Endothelial cell of umbilical vein (primary cell): ENCODE results near the gene EEFSEC. TPM values are rescaled to one million over a fixed set of nuclear protein-coding genes. Genes with fewer than 3 reads are reported as not detected.

Source experiments
- BruUV-seq: library from RNA; stranded (reverse); fragments of 400-500 nt; replicated peaks from 2 replicates; lab custom pipeline; 2021; lab: Mats Ljungman, UMichigan
- CTCF ChIA-PET: fragments of 300-600, 350-600 bp; sonication (Branson Sonifier 250); formaldehyde crosslinking; loops from one replicate; lab custom pipeline; 2021; ENCODE audit warnings: antibody characterized with exemption, inconsistent platforms; lab: Charles Lee
- POLR2A ChIA-PET: fragments of 300-600, 350-600 bp; sonication (Branson Sonifier 250); formaldehyde crosslinking; loops from one replicate; lab custom pipeline; 2021; ENCODE audit warnings: antibody characterized with exemption, inconsistent platforms; lab: Charles Lee
- DNase-seq: peaks from one replicate; pipeline ENCODE4 v3.0.0-alpha.2; 2011; ENCODE audit warnings: low read depth, low spot score
- FAIRE-seq: peaks from 2 replicates; lab custom pipeline; 2011; peaks lifted over from hg19 to GRCh38; lab: Jason Lieb, UNC
- H2AFZ ChIP-seq: 2 replicates; pipeline ENCODE4 v1.6.0; 2012; ENCODE audit warnings: low read depth, low read length, control low read depth, inconsistent platforms
- H3K27ac ChIP-seq: 2 replicates; pipeline ENCODE4 v1.5.1; 2011; ENCODE audit warnings: low read depth, mild to moderate bottlenecking, control low read depth, low read length, moderate library complexity; ENCODE audit not compliant: insufficient read depth
- H3K27me3 ChIP-seq, 2 experiments: 2 replicates each; pipeline versions ENCODE4 v1.6.0 to v1.6.1; 2011; ENCODE audit warnings: low read length in 2 of 2, mixed read lengths in 1 of 2; ENCODE audit not compliant: control insufficient read depth in 2 of 2, insufficient read depth in 2 of 2
- H3K36me3 ChIP-seq, 2 experiments: 2 replicates in 1 of 2; 3 replicates in 1 of 2; pipeline ENCODE4 v1.5.1; 2011; ENCODE audit warnings: low read length in 2 of 2, mild to moderate bottlenecking in 1 of 2, moderate library complexity in 1 of 2; ENCODE audit not compliant: control insufficient read depth in 2 of 2, insufficient read depth in 2 of 2; ENCODE audit errors: extremely low read depth in 1 of 2
- H3K4me1 ChIP-seq: 3 replicates; pipeline ENCODE4 v1.5.1; 2011; ENCODE audit warnings: mild to moderate bottlenecking, low read length; ENCODE audit not compliant: control insufficient read depth, insufficient read depth; ENCODE audit errors: extremely low read depth
- H3K4me2 ChIP-seq: 2 replicates; pipeline ENCODE4 v1.6.1; 2011; ENCODE audit warnings: low read length, control low read depth, mixed read lengths; ENCODE audit not compliant: insufficient read depth
- H3K4me3 ChIP-seq, 3 experiments: fragments of 200-600 bp in 1 of 3; sonication (generic), shearing (Covaris generic) in 1 of 3; replicated peaks in 1 of 3; 2 replicates each; pipeline ENCODE4 v1.5.1; 2011 to 2016; ENCODE audit warnings: control low read depth in 3 of 3, low read length in 3 of 3, mild to moderate bottlenecking in 2 of 3, inconsistent platforms in 1 of 3, low read depth in 1 of 3, moderate library complexity in 1 of 3; ENCODE audit not compliant: insufficient read depth in 1 of 3
- H3K79me2 ChIP-seq: 2 replicates; pipeline ENCODE4 v1.6.0; 2012; ENCODE audit warnings: low read length, inconsistent platforms; ENCODE audit not compliant: control insufficient read depth, insufficient read depth
- H3K9ac ChIP-seq: replicated peaks from 2 replicates; pipeline ENCODE3; 2011; ENCODE audit warnings: low read length, control low read depth; ENCODE audit not compliant: insufficient read depth; ENCODE audit errors: extremely low read depth
- H3K9me1 ChIP-seq: replicated peaks from 3 replicates; pipeline ENCODE4 v1.6.0; 2011; ENCODE audit warnings: mild to moderate bottlenecking, low read length; ENCODE audit not compliant: control insufficient read depth, insufficient read depth; ENCODE audit errors: extremely low read depth
- H3K9me3 ChIP-seq: replicated peaks from 2 replicates; pipeline ENCODE4 v1.5.1; 2012; ENCODE audit warnings: low read length, inconsistent platforms; ENCODE audit not compliant: control insufficient read depth, insufficient read depth
- H4K20me1 ChIP-seq: replicated peaks from 2 replicates; pipeline ENCODE3; 2011; ENCODE audit warnings: mild to moderate bottlenecking, low read length; ENCODE audit not compliant: control insufficient read depth, insufficient read depth; ENCODE audit errors: extremely low read depth
- CTCF ChIP-seq, 2 donors: IDR thresholded peaks; 1 replicate in 1 of 2; 2 replicates in 1 of 2; pipeline ENCODE4 v1.5.1; 2011; ENCODE audit warnings: low read length in 2 of 2, mild to moderate bottlenecking in 2 of 2, moderate library complexity in 2 of 2, control low read depth in 1 of 2, inconsistent platforms in 1 of 2, low read depth in 1 of 2; ENCODE audit not compliant: insufficient read depth in 1 of 2; ENCODE audit errors: extremely low read depth in 1 of 2
- EZH2 ChIP-seq: IDR thresholded peaks from 2 replicates; pipeline ENCODE4 v1.6.1; 2012; ENCODE audit warnings: borderline replicate concordance, low read depth, mild to moderate bottlenecking, moderate library complexity, low read length, inconsistent platforms; ENCODE audit not compliant: severe bottlenecking
- FOS ChIP-seq: IDR thresholded peaks from 2 replicates; pipeline ENCODE4 v1.6.1; 2011; ENCODE audit warnings: mild to moderate bottlenecking, low read length, moderate library complexity, borderline replicate concordance; ENCODE audit not compliant: insufficient read depth
- GATA2 ChIP-seq: IDR thresholded peaks from 2 replicates; pipeline ENCODE4 v1.7.0; 2011; ENCODE audit warnings: low read depth, mild to moderate bottlenecking, moderate library complexity, mixed read lengths, low read length; ENCODE audit not compliant: insufficient read length, insufficient read depth
- JUN ChIP-seq: IDR thresholded peaks from 2 replicates; pipeline ENCODE4 v1.6.1; 2011; ENCODE audit warnings: borderline replicate concordance, low read depth; ENCODE audit not compliant: insufficient read length, insufficient read depth
- MAX ChIP-seq: IDR thresholded peaks from 2 replicates; pipeline ENCODE4 v1.6.1; 2011; ENCODE audit not compliant: insufficient read depth, insufficient read length
- MYC ChIP-seq: IDR thresholded peaks from one replicate; pipeline ENCODE4 v1.6.1; 2011; ENCODE audit warnings: mild to moderate bottlenecking, low read depth, low read length
- POLR2A ChIP-seq: IDR thresholded peaks from 2 replicates; pipeline ENCODE4 v1.6.1; 2012; ENCODE audit warnings: low read depth, mild to moderate bottlenecking, control low read depth, low read length
- dilution Hi-C: fragments of 300-500 bp; cut with MboI; formaldehyde crosslinking; loops from one replicate; pipeline ENCODE4 v1.15.0; 2019; ENCODE audit warnings: low sequenced_read_pairs; ENCODE audit not compliant: extremely low pct_ligation_motif_present
- intact Hi-C: fragments of 100-400 bp; cut with micrococcal nuclease; formaldehyde crosslinking; loops from one replicate; pipeline ENCODE4 v1.10.0; 2022
- polyA plus RNA-seq, 4 experiments: library from polyadenylated mRNA; depleted of rRNA in 3 of 4; stranded (reverse) in 3 of 4; unstranded in 1 of 4; fragments of >200 nt; gene quantifications; 2 replicates each; pipeline versions ENCODE4 v1.2.1 to v1.2.3, GENCODE V29; 2011 to 2012; ENCODE audit warnings: missing spikeins in 1 of 4
- total RNA-seq: library from RNA; stranded (reverse); gene quantifications from 2 replicates; pipeline ENCODE4 v1.2.3, GENCODE V29; 2021

The EEFSEC gene
- total and polyA plus RNA-seq, 2 donors (not counting 3 experiments of a cell fraction or from before 2014, with no cell fraction given): 13.1 to 14.5 TPM

- POLR2A ChIA-PET: no interaction called here
- Histone ChIP-seq H3K4me2 (no peak overlapping the region), H3K4me1 (no peaks in the 10 kb centered on the region), H3K79me2 (no peaks in the 10 kb centered on the region), H2AFZ (no peak overlapping the region), H3K27me3 (no peaks in the 10 kb centered on the region), H3K9me3 (no peaks in the 10 kb centered on the region), H3K4me3 (no peak overlapping the region), H3K9me1 (no peaks in the 10 kb centered on the region), H3K27ac (no peak overlapping the region), H4K20me1 (no peaks in the 10 kb centered on the region), H3K9ac (no peak overlapping the region), H3K36me3 (no peaks in the 10 kb centered on the region)
- CTCF ChIA-PET: interaction anchor here (0.6 to 4.0 kb wide), 13 partner anchors 16 to 301 kb away, joined by 3 to 24 read pairs (median 3); no protein-coding TSS in a partner anchor
- DNase-seq (no peak), FAIRE-seq (no peak)
- intact Hi-C loops: no loop called here
- BruUV-seq: no TSS peak
- dilution Hi-C loops: no loop called here
- TF ChIP-seq POLR2A (no peak), FOS (no peak), EZH2 (no peak), MYC (no peak), JUN (no peak), GATA2 (no peak), CTCF (IDR thresholded peaks at IDR 0.05; ENCODE audit: extremely low read depth in 1 of 2, insufficient read depth in 1 of 2, low read depth in 1 of 2, low read length in 2 of 2) (no peak), MAX (no peak)
Observed at GRCh38 chr3:128306481-128306880, 153.2 kb downstream of the EEFSEC start.
